Adrenal gland (tissue), 5 donors: ENCODE measurements around the gene ACER3.

ENCODE experiments used
- POLR2A ChIP-seq, 2 donors: fragments of 450-650 bp; IDR thresholded peaks; one replicate each; pipeline ENCODE4 v1.6.1; 2017; ENCODE audit warnings: antibody characterized with exemption in 2 of 2, mild to moderate bottlenecking in 2 of 2, moderate library complexity in 1 of 2
- TF ChIP-seq, protein P1 (sequence below), 6 experiments: fragments of 450-650 bp in 4 of 6; fragments of 200-600 bp in 2 of 6; sonication (generic) in 1 of 6; IDR thresholded peaks; 1 replicate in 5 of 6; 2 replicates in 1 of 6; pipeline versions ENCODE4 v1.5.1 to v1.8.0; 2016 to 2021; ENCODE audit warnings: antibody characterized with exemption in 6 of 6, mild to moderate bottlenecking in 2 of 6, moderate library complexity in 1 of 6
- donor health status: DM: no; HTN: no; CAD: no.

DNA sequence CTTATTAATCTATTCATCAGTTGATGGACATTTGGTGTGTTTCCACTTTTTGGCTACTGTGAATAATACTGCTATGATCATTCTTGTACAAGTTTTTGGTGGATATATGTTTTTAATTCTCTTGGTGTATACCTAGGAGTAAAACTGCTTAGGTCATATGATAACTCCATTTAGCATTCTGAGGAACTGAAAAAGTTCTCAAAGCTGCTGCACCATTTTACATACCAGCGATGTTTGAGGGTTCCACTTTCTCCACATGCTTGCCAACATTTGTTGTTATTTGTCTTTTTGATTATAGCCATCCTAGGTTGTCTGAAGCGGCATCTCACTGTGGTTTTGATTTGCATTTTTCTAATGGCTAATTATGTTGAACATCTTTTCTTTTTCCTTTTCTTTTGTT is 4.1 kb upstream of the ACER3 start:
- TF ChIP-seq, protein P1, sequence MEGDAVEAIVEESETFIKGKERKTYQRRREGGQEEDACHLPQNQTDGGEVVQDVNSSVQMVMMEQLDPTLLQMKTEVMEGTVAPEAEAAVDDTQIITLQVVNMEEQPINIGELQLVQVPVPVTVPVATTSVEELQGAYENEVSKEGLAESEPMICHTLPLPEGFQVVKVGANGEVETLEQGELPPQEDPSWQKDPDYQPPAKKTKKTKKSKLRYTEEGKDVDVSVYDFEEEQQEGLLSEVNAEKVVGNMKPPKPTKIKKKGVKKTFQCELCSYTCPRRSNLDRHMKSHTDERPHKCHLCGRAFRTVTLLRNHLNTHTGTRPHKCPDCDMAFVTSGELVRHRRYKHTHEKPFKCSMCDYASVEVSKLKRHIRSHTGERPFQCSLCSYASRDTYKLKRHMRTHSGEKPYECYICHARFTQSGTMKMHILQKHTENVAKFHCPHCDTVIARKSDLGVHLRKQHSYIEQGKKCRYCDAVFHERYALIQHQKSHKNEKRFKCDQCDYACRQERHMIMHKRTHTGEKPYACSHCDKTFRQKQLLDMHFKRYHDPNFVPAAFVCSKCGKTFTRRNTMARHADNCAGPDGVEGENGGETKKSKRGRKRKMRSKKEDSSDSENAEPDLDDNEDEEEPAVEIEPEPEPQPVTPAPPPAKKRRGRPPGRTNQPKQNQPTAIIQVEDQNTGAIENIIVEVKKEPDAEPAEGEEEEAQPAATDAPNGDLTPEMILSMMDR (IDR thresholded peaks at IDR 0.05), result no peak
- TF ChIP-seq POLR2A (IDR thresholded peaks at IDR 0.05), result no peak
